ENCODE measurements around the gene HDAC9. TPM values are rescaled to one million over a fixed set of nuclear protein-coding genes. Genes with fewer than 3 reads are reported as not detected.

The HDAC9 gene
- total and polyA plus RNA-seq, 2 donors (not counting 1 experiment from before 2014, with no cell fraction given): 2.9 to 7.9 TPM

- no peaks in the 10 kb centered on the region for H3K79me2 ChIP-seq (ENCODE audit: control insufficient read depth, insufficient read depth, low read length)
- no peak overlapping the region for H3K9ac ChIP-seq (ENCODE audit: insufficient read depth, low read length)
- no peaks in the 10 kb centered on the region for H4K20me1 ChIP-seq (ENCODE audit: control insufficient read depth, extremely low read depth, insufficient read depth, low read length)
- H3K4me1 ChIP-seq (ENCODE audit: control insufficient read depth, extremely low read depth, insufficient read depth, low read length): peaks cover 4% of the 10 kb centered on the region
- H3K27ac ChIP-seq (ENCODE audit: insufficient read depth, low read length): peak overlapping the region; percentile 51
- H2AFZ ChIP-seq (ENCODE audit: low read length): no peak overlapping the region
- peak; percentile 99 to 100 for DNase-seq (ENCODE audit: low read depth in 2 of 2)
- H3K9me3 ChIP-seq (ENCODE audit: control insufficient read depth, insufficient read depth, low read depth, low read length): no peaks in the 10 kb centered on the region
- no peak overlapping the region for H3K4me3 ChIP-seq (replicated peaks in 1 of 4; ENCODE audit: control extremely low read depth in 1 of 4, insufficient read depth in 1 of 4, low read depth in 3 of 4, low read length in 4 of 4)
- H3K27me3 ChIP-seq (ENCODE audit: control insufficient read depth, insufficient read depth, low read length): no peaks in the 10 kb centered on the region
- H3K36me3 ChIP-seq (ENCODE audit: control insufficient read depth, insufficient read depth, low read length): no peaks in the 10 kb centered on the region
- TF ChIP-seq CTCF (conservative IDR thresholded peaks at IDR 0.05 in 1 of 2, IDR thresholded peaks at IDR 0.05 in 1 of 2; ENCODE audit: low read depth in 1 of 2, low read length in 2 of 2): no peak
- TF ChIP-seq EZH2 (IDR thresholded peaks at IDR 0.05; ENCODE audit: low read length, missing control alignments): no peak
- peak overlapping the region; percentile 17 for H3K4me2 ChIP-seq (ENCODE audit: extremely low read depth, insufficient read depth, low read length)
Measured at GRCh38 chr7:18866359-18867036, 370.9 kb downstream of the HDAC9 start.

- Histone ChIP-seq H3K9me3 (ENCODE audit: control insufficient read depth, insufficient read depth, low read depth, low read length) (no peaks in the 10 kb centered on the region), H3K27me3 (ENCODE audit: control insufficient read depth, insufficient read depth, low read length) (no peaks in the 10 kb centered on the region), H4K20me1 (ENCODE audit: control insufficient read depth, extremely low read depth, insufficient read depth, low read length) (no peaks in the 10 kb centered on the region), H3K9ac (ENCODE audit: insufficient read depth, low read length) (no peak overlapping the region), H3K36me3 (ENCODE audit: control insufficient read depth, insufficient read depth, low read length) (no peaks in the 10 kb centered on the region), H3K4me2 (ENCODE audit: extremely low read depth, insufficient read depth, low read length) (no peak overlapping the region), H3K4me1 (ENCODE audit: control insufficient read depth, extremely low read depth, insufficient read depth, low read length) (no peaks in the 10 kb centered on the region), H3K27ac (ENCODE audit: insufficient read depth, low read length) (no peak overlapping the region), H3K79me2 (ENCODE audit: control insufficient read depth, insufficient read depth, low read length) (no peaks in the 10 kb centered on the region), H2AFZ (ENCODE audit: low read length) (no peak overlapping the region), H3K4me3 (replicated peaks in 1 of 4; ENCODE audit: control extremely low read depth in 1 of 4, insufficient read depth in 1 of 4, low read depth in 3 of 4, low read length in 4 of 4) (no peak overlapping the region)
- TF ChIP-seq EZH2 (IDR thresholded peaks at IDR 0.05; ENCODE audit: low read length, missing control alignments): no peak
- TF ChIP-seq CTCF (conservative IDR thresholded peaks at IDR 0.05 in 1 of 2, IDR thresholded peaks at IDR 0.05 in 1 of 2; ENCODE audit: low read depth in 1 of 2, low read length in 2 of 2): no peak
- DNase-seq (ENCODE audit: low read depth in 2 of 2): no peak
Measured at GRCh38 chr7:18872344-18872743, 376.8 kb downstream of the HDAC9 start.

GRCh38 chr7:18873734-18874336 is 378.3 kb downstream of the HDAC9 start:
- Histone ChIP-seq H3K27ac (ENCODE audit: insufficient read depth, low read length) (no peak overlapping the region), H3K9ac (ENCODE audit: insufficient read depth, low read length) (no peak overlapping the region), H3K79me2 (ENCODE audit: control insufficient read depth, insufficient read depth, low read length) (no peaks in the 10 kb centered on the region), H3K4me2 (ENCODE audit: extremely low read depth, insufficient read depth, low read length) (no peak overlapping the region), H3K27me3 (ENCODE audit: control insufficient read depth, insufficient read depth, low read length) (no peaks in the 10 kb centered on the region), H4K20me1 (ENCODE audit: control insufficient read depth, extremely low read depth, insufficient read depth, low read length) (no peaks in the 10 kb centered on the region), H2AFZ (ENCODE audit: low read length) (no peak overlapping the region), H3K36me3 (ENCODE audit: control insufficient read depth, insufficient read depth, low read length) (no peaks in the 10 kb centered on the region), H3K9me3 (ENCODE audit: control insufficient read depth, insufficient read depth, low read depth, low read length) (no peaks in the 10 kb centered on the region), H3K4me3 (replicated peaks in 1 of 4; ENCODE audit: control extremely low read depth in 1 of 4, insufficient read depth in 1 of 4, low read depth in 3 of 4, low read length in 4 of 4) (no peak overlapping the region), H3K4me1 (ENCODE audit: control insufficient read depth, extremely low read depth, insufficient read depth, low read length) (no peaks in the 10 kb centered on the region)
- DNase-seq (ENCODE audit: low read depth in 2 of 2): peak; percentile 26 to 28
- TF ChIP-seq CTCF (conservative IDR thresholded peaks at IDR 0.05 in 1 of 2, IDR thresholded peaks at IDR 0.05 in 1 of 2; ENCODE audit: low read depth in 1 of 2, low read length in 2 of 2): peak; percentile 43 to 44
- TF ChIP-seq EZH2 (IDR thresholded peaks at IDR 0.05; ENCODE audit: low read length, missing control alignments): no peak

Measured in fibroblast of lung (primary cell).